ENCODE data around the gene DRAP1.

Gene DRAP1

GRCh38 chr11:65965986-65966762, 46.9 kb downstream of the DRAP1 start:
- DNase-seq: no peak

DNA sequence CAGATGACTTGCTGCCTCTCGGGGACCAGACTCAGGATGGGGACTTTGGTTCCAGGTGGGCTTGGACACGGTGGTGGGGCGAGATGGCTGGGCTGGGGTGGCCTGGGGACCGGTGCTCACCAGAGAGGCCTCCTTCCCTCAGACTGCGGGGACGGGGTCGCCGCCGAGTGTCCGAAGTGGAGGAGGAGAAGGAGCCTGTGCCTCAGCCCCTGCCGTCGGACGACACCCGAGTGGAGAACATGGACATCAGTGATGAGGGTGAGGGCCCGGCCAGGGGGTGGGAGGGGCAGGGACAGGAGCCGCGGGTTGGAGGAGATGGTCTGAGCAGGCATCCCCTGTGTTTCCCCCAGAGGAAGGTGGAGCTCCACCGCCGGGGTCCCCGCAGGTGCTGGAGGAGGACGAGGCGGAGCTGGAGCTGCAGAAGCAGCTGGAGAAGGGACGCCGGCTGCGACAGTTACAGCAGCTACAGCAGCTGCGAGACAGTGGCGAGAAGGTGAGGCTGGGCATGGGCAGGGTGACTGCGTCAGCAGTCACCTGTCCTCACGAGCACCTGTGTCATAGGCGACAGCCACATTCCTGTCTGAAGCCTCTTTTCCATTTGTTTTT, 48.2 kb downstream of the DRAP1 start:
- no peak for DNase-seq

DNA sequence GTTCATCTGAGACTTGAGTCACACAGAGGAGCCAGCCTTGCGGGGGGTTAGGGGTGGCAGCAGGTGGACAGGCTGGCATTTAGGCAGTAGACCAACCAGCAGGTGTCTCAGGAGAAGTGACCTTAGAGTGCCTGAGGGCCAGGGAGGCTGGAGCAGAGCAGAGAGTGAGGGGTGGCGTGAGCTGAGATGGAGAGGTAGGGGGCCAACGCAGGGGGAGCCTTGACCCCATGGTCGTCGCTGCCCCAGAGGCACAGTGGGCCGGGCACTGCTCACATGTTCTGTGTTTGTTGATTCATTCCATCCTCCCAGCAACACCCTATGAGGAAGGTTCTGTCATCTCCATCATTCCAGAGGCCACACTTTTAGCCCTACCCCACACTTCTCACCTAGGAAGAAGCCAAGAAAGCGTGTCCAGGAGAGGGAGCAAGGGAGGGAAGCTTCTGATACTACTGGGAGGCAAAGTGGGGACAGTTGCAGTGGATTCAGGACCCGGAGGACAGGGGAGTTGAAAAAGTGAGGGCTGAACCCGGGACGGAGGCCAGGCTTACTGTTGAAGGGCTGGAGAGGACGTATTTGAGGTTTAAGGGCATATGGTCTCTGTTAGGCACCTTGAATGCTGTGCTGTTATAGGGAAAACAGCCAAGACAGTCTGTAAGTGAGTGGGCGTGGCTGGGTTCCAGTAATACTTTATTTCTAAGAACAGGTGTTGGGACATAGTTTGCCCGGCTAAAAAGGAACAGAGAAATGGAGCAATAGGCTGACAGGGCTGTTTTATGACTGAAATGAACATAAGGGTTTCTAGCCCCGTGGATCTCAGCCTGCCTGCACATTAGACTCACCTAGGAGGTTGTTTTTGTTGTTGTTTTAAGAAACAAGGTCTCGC, 49.6 kb downstream of the DRAP1 start:
- DNase-seq: no peak
